ENCODE data around the gene CER1.

DNA sequence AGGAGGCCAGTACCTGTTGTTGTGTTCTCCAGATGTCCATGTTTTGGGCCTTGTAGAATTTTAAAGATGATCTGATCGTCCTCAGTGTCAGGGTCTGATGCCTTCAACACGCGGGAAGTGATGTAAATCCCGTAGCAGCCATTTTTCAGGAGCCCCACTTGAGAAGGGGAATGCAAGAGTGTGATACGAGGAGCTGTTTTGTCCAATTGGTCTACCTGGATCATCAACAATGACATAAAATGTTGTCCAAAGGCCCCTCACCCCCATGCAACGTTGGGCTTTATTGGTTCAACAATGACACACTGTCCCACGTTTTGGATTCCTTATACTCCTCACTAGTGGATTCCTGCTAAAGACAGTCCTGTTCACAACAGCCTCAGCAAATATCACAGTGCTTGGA, 48.1 kb upstream of the CER1 start:
- TF ChIP-seq EZH2 (IDR thresholded peaks at IDR 0.05; ENCODE audit: insufficient read depth, poor library complexity, severe bottlenecking) (no peak), EZH2phosphoT487 (IDR thresholded peaks at IDR 0.05; ENCODE audit: insufficient read depth, low read depth) (no peak)
